K562 (cell line): ENCODE data around the gene MICU1. TPM values are rescaled to one million over a fixed set of nuclear protein-coding genes. Genes with fewer than 3 reads are reported as not detected.

ENCODE experiments used
- CBFA2T3 ChIP-seq: fragments of 450-650 bp; IDR thresholded peaks from 2 replicates; pipeline ENCODE4 v1.6.1; 2017
- CREBBP ChIP-seq: IDR thresholded peaks from one replicate; pipeline ENCODE4 v1.6.1; 2012; ENCODE audit warnings: low read depth, mild to moderate bottlenecking, control low read depth, inconsistent platforms, low read length
- ELF4 ChIP-seq: fragments of 450-650 bp; formaldehyde crosslinking; IDR thresholded peaks from 2 replicates; pipeline ENCODE4 v1.4.0; 2022; ENCODE audit warnings: missing genetic modification characterization
- FOXA3 ChIP-seq, 2 experiments: fragments of 450-650 bp in 1 of 2; sonication (generic) in 1 of 2; formaldehyde crosslinking; IDR thresholded peaks in 1 of 2; conservative IDR thresholded peaks in 1 of 2; 2 replicates each; pipeline versions ENCODE4 v1.4.0 to v1.8.0; 2020 to 2022; ENCODE audit warnings: mild to moderate bottlenecking in 2 of 2, missing genetic modification reagents in 1 of 2
- LCOR ChIP-seq: sonication (generic); formaldehyde crosslinking; IDR thresholded peaks from 2 replicates; pipeline ENCODE4 v1.8.0; 2022; ENCODE audit warnings: mild to moderate bottlenecking, missing genetic modification reagents
- RB1 ChIP-seq: fragments of 450-650 bp; IDR thresholded peaks from 2 replicates; pipeline ENCODE4 v1.6.1; 2017; ENCODE audit warnings: low read depth, mild to moderate bottlenecking
- RBM39 ChIP-seq: fragments of 200-400 bp; formaldehyde crosslinking; optimal IDR thresholded peaks from 2 replicates; pipeline ENCODE3; 2018; ENCODE audit warnings: low read depth, low read length
- SLC30A9 ChIP-seq: fragments of 250-450 bp; sonication (Bioruptor Pico); IDR thresholded peaks from 2 replicates; pipeline ENCODE4 v1.8.0; 2022; ENCODE audit warnings: mild to moderate bottlenecking, moderate library complexity
- SMARCA4 ChIP-seq: fragments of 450-650 bp; IDR thresholded peaks from 2 replicates; pipeline ENCODE4 v1.6.1; 2016
- SMARCA5 ChIP-seq: fragments of 450-650 bp; IDR thresholded peaks from 2 replicates; pipeline ENCODE4 v1.6.1; 2016
- TEAD4 ChIP-seq, 2 experiments: sonication (generic) in 1 of 2; formaldehyde crosslinking in 1 of 2; IDR thresholded peaks; 2 replicates each; pipeline versions ENCODE4 v1.6.1 to v1.8.0; 2012 to 2022; ENCODE audit warnings: borderline replicate concordance in 1 of 2, inconsistent platforms in 1 of 2, low read length in 1 of 2, mild to moderate bottlenecking in 1 of 2, missing genetic modification reagents in 1 of 2
- ZNF165 ChIP-seq: fragments of 250-450 bp; sonication (Bioruptor Pico); IDR thresholded peaks from 2 replicates; pipeline ENCODE4 v1.4.0; 2020; ENCODE audit warnings: borderline replicate concordance
- ZNF224 ChIP-seq: sonication (generic); formaldehyde crosslinking; IDR thresholded peaks from 2 replicates; pipeline ENCODE4 v1.8.0; 2022; ENCODE audit warnings: mild to moderate bottlenecking, missing genetic modification reagents
- ZNF561 ChIP-seq: fragments of 450-650 bp; formaldehyde crosslinking; conservative IDR thresholded peaks from 2 replicates; pipeline ENCODE4 v1.4.0; 2020; ENCODE audit warnings: mild to moderate bottlenecking, moderate library complexity
- polyA plus RNA-seq, 8 experiments: library from polyadenylated mRNA; depleted of rRNA in 4 of 8; stranded (reverse) in 5 of 8; unstranded in 3 of 8; fragments of >200 nt; fragmentation: Nextera tagmentation in 2 of 8; fragmentation: Illumina TruSeq in 1 of 8; extraction: Ambion mirVana in 2 of 8; extraction: Trizol in 1 of 8; gene quantifications; 2 replicates each; pipeline versions ENCODE4 v1.2.1 to v1.2.3, GENCODE V29; 2011 to 2014; ENCODE audit warnings: inconsistent platforms in 1 of 8, missing spikeins in 1 of 8
- total RNA-seq, 7 experiments: library from RNA; depleted of rRNA in 6 of 7; stranded (reverse); fragments of >200 nt in 6 of 7; fragmentation: Illumina TruSeq in 2 of 7; extraction: Trizol in 2 of 7; gene quantifications; 2 replicates each; pipeline versions ENCODE4 v1.2.1 to v1.2.3, GENCODE V29; 2011 to 2021; ENCODE audit warnings: low replicate concordance in 1 of 7
- TF ChIP-seq, protein P1 (sequence below), 3 experiments: fragments of 200-800 bp in 1 of 3; fragments of 250-450 bp in 1 of 3; fragments of 450-650 bp in 1 of 3; sonication (Bioruptor Pico) in 1 of 3; sonication (Bioruptor generic) in 1 of 3; formaldehyde crosslinking in 1 of 3; IDR thresholded peaks; 2 replicates each; pipeline versions ENCODE4 v1.6.1 to v1.8.0; 2016 to 2022; ENCODE audit warnings: mild to moderate bottlenecking in 2 of 3, missing genetic modification characterization in 2 of 3, missing compliant biosample characterization in 1 of 3, moderate library complexity in 1 of 3
- TF ChIP-seq, protein P2 (sequence below): fragments of 450-650 bp; formaldehyde crosslinking; IDR thresholded peaks from 2 replicates; pipeline ENCODE4 v1.4.0; 2020; ENCODE audit warnings: mild to moderate bottlenecking, moderate library complexity
- TF ChIP-seq, protein P3 (sequence below): fragments of 250-450 bp; sonication (Bioruptor Pico); IDR thresholded peaks from 2 replicates; pipeline ENCODE4 v1.5.1; 2021; ENCODE audit warnings: mild to moderate bottlenecking
- TF ChIP-seq, protein P4 (sequence below): fragments of 250-450 bp; sonication (Bioruptor Pico); IDR thresholded peaks from 2 replicates; pipeline ENCODE4 v1.4.0; 2020; ENCODE audit warnings: mild to moderate bottlenecking, moderate library complexity

The MICU1 gene
- total and polyA plus RNA-seq, 9 of the 15 experiments (the other 6 are each of a cell fraction or from before 2014, with no cell fraction given): 29.3 to 76.8 (median 48.4) TPM

DNA sequence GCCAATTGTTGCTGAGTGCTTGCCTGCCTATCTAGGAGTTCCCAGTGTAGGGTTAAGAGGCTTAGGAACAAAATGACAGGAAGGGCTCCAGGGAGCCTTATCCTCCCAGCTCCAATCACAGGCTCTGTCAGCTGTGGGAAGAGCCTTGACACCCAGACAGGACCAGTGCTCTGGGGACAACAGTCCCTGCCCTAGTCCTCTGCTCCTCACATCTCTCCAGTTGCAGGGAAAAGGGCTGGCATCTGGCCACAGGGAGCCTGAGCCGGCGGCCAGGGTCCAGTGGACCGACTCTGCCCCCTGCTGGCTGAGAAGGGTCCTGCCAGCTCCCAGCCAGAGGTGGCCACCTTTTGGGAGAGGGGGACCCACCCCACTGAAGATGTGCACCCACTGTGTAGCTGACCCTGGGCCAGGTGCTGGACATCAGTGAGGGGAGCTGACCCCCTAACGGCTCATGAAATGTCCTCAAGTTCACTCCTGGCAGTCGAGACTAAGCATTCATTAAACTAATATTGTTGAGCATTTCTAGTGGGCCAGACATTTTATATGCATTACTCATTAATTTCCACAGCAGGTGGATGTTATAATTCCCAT lies 288.7 kb downstream of the MICU1 start (continued):
- TF ChIP-seq, protein P1, sequence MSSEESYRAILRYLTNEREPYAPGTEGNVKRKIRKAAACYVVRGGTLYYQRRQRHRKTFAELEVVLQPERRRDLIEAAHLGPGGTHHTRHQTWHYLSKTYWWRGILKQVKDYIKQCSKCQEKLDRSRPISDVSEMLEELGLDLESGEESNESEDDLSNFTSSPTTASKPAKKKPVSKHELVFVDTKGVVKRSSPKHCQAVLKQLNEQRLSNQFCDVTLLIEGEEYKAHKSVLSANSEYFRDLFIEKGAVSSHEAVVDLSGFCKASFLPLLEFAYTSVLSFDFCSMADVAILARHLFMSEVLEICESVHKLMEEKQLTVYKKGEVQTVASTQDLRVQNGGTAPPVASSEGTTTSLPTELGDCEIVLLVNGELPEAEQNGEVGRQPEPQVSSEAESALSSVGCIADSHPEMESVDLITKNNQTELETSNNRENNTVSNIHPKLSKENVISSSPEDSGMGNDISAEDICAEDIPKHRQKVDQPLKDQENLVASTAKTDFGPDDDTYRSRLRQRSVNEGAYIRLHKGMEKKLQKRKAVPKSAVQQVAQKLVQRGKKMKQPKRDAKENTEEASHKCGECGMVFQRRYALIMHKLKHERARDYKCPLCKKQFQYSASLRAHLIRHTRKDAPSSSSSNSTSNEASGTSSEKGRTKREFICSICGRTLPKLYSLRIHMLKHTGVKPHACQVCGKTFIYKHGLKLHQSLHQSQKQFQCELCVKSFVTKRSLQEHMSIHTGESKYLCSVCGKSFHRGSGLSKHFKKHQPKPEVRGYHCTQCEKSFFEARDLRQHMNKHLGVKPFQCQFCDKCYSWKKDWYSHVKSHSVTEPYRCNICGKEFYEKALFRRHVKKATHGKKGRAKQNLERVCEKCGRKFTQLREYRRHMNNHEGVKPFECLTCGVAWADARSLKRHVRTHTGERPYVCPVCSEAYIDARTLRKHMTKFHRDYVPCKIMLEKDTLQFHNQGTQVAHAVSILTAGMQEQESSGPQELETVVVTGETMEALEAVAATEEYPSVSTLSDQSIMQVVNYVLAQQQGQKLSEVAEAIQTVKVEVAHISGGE (CRISPR knock-in tag; IDR thresholded peaks at IDR 0.05): no peak
- TF ChIP-seq RB1: peak; percentile 76
- TF ChIP-seq SMARCA4: no peak
- TF ChIP-seq, protein P2, sequence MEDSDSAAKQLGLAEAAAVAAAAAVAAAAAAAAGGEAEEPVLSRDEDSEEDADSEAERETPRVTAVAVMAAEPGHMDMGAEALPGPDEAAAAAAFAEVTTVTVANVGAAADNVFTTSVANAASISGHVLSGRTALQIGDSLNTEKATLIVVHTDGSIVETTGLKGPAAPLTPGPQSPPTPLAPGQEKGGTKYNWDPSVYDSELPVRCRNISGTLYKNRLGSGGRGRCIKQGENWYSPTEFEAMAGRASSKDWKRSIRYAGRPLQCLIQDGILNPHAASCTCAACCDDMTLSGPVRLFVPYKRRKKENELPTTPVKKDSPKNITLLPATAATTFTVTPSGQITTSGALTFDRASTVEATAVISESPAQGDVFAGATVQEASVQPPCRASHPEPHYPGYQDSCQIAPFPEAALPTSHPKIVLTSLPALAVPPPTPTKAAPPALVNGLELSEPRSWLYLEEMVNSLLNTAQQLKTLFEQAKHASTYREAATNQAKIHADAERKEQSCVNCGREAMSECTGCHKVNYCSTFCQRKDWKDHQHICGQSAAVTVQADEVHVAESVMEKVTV: peak; percentile 91
- no peak for TF ChIP-seq SMARCA5
- TF ChIP-seq, protein P3, sequence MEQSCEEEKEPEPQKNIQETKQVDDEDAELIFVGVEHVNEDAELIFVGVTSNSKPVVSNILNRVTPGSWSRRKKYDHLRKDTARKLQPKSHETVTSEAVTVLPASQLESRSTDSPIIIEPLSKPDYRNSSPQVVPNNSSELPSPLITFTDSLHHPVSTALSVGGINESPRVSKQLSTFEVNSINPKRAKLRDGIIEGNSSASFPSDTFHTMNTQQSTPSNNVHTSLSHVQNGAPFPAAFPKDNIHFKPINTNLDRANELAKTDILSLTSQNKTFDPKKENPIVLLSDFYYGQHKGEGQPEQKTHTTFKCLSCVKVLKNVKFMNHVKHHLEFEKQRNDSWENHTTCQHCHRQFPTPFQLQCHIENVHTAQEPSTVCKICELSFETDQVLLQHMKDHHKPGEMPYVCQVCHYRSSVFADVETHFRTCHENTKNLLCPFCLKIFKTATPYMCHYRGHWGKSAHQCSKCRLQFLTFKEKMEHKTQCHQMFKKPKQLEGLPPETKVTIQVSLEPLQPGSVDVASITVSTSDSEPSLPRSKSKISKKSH: no peak
- no peak for TF ChIP-seq ELF4 (CRISPR knock-in tag)
- no peak for TF ChIP-seq ZNF224
- TF ChIP-seq CBFA2T3: no peak
- TF ChIP-seq ZNF165: no peak
- no peak for TF ChIP-seq ZNF561
- no peak for TF ChIP-seq SLC30A9
- no peak for TF ChIP-seq CREBBP
- TF ChIP-seq LCOR: no peak
- TF ChIP-seq RBM39: peak; percentile 78
- TF ChIP-seq, protein P4, sequence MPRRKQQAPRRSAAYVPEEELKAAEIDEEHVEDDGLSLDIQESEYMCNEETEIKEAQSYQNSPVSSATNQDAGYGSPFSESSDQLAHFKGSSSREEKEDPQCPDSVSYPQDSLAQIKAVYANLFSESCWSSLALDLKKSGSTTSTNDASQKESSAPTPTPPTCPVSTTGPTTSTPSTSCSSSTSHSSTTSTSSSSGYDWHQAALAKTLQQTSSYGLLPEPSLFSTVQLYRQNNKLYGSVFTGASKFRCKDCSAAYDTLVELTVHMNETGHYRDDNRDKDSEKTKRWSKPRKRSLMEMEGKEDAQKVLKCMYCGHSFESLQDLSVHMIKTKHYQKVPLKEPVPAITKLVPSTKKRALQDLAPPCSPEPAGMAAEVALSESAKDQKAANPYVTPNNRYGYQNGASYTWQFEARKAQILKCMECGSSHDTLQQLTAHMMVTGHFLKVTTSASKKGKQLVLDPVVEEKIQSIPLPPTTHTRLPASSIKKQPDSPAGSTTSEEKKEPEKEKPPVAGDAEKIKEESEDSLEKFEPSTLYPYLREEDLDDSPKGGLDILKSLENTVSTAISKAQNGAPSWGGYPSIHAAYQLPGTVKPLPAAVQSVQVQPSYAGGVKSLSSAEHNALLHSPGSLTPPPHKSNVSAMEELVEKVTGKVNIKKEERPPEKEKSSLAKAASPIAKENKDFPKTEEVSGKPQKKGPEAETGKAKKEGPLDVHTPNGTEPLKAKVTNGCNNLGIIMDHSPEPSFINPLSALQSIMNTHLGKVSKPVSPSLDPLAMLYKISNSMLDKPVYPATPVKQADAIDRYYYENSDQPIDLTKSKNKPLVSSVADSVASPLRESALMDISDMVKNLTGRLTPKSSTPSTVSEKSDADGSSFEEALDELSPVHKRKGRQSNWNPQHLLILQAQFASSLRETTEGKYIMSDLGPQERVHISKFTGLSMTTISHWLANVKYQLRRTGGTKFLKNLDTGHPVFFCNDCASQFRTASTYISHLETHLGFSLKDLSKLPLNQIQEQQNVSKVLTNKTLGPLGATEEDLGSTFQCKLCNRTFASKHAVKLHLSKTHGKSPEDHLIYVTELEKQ (CRISPR knock-in tag): no peak
- TF ChIP-seq FOXA3 (CRISPR knock-in tag; conservative IDR thresholded peaks at IDR 0.05 in 1 of 2, IDR thresholded peaks at IDR 0.05 in 1 of 2): peak in 1 of 2 experiments; percentile 54; a peak in 1 of 4 replicates
- TF ChIP-seq TEAD4 (IDR thresholded peaks at IDR 0.05; ENCODE audit: low read length): no peak
- no peak for TF ChIP-seq TEAD4 (CRISPR knock-in tag; IDR thresholded peaks at IDR 0.05; ENCODE audit: borderline replicate concordance)
